IPS-18c (cell line): Measurements from ENCODE around the gene NACAD.
A peak's percentile ranks its signal among the peaks of the same experiment; 100 is the strongest.
"Not testable (repeated sequence)": the region's sequence is repeated elsewhere in the genome, so short reads cannot be mapped to it uniquely, and the experiment has no call there.

Experiments used
- H3K4me3 ChIP-seq: 2 replicates; pipeline ENCODE4 v1.7.0; 2013; ENCODE audit warnings: low read depth, mild to moderate bottlenecking, low read length, moderate library complexity; ENCODE audit not compliant: insufficient read depth
- H3K9me3 ChIP-seq: one replicate; pipeline ENCODE4 v1.6.1; 2013; ENCODE audit warnings: mild to moderate bottlenecking, low read length, moderate library complexity; ENCODE audit not compliant: control insufficient read depth, insufficient read depth

NACAD gene

GRCh38 chr7:45118889-45119331, 30.1 kb upstream of the NACAD start:
- Histone ChIP-seq H3K9me3 (no peaks in the 10 kb centered on the region), H3K4me3 (no peak overlapping the region)

- Histone ChIP-seq H3K9me3 (no peaks in the 10 kb centered on the region), H3K4me3 (no peak overlapping the region)
These were observed 29.5 kb upstream of the NACAD start for GRCh38 chr7:45118292-45118691.

DNA sequence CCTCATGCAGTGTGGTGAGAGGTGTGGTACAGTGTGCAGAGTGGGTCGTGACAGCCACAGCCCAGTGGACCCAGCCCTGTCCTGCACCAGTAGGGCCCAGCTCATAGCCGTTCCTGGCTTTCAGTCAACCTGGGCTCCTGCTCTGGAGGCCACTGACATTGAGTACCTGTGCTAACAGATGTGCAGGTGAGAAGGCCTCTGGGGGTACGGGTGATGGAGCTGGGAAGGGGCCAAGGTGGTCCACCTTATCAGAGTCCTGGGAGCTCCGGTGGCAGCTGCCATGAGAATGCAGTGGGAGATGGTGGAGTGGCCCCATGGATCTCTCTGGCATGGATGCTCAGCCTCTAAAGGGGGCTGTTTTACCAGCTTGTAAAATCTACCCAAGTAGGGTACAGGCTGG, 28.8 kb upstream of the NACAD start:
- Histone ChIP-seq H3K9me3 (no peaks in the 10 kb centered on the region), H3K4me3 (no peak overlapping the region)

DNA sequence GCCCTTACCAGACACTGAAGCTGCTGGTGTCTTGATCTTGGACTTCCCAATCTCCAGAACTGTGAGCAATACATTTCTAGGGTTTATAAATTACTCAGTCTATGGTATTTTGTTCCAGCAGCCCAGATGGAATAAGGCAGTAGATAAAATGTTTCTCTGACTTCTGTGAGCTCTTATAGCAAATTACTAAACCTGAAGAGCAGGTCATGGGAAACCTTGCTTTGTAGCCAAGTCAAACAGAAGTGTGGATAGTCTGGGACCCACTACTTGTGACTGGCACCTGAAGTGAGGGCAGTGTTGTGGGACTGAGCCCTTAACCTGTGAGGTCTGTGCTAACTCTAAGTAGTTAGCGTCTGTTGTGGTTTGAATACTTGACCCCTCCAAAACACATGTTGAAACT, 27.3 kb upstream of the NACAD start:
- Histone ChIP-seq H3K9me3 (no peaks in the 10 kb centered on the region), H3K4me3 (no peak overlapping the region)

- Histone ChIP-seq H3K9me3 (no peaks in the 10 kb centered on the region), H3K4me3 (no peak overlapping the region)
These were observed 26.2 kb upstream of the NACAD start for GRCh38 chr7:45114926-45115325.

DNA sequence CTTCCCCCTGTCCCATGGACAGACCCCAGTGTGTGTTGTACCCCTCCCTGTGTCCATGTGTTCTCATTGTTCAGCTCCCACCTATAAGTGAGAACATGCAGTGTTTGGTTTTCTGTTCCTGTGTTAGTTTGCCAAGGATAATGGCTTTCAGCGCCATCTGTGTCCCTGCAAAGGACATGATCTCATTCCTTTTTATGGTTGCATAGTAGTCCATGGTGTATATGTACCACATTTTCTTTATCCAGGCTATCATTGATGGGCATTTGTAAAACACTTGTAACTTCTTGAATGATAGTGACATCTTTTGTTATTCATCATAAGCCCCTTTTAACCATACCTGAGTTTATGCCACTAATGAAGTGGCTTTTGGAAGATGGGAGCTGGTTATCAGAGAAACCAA, 25.5 kb upstream of the NACAD start:
- H3K9me3 ChIP-seq, H3K4me3 ChIP-seq: not testable (repeated sequence)

- H3K4me3 ChIP-seq = no peak overlapping the region
- no peaks in the 10 kb centered on the region for H3K9me3 ChIP-seq
These were observed 23.9 kb upstream of the NACAD start for GRCh38 chr7:45112648-45113047.

DNA sequence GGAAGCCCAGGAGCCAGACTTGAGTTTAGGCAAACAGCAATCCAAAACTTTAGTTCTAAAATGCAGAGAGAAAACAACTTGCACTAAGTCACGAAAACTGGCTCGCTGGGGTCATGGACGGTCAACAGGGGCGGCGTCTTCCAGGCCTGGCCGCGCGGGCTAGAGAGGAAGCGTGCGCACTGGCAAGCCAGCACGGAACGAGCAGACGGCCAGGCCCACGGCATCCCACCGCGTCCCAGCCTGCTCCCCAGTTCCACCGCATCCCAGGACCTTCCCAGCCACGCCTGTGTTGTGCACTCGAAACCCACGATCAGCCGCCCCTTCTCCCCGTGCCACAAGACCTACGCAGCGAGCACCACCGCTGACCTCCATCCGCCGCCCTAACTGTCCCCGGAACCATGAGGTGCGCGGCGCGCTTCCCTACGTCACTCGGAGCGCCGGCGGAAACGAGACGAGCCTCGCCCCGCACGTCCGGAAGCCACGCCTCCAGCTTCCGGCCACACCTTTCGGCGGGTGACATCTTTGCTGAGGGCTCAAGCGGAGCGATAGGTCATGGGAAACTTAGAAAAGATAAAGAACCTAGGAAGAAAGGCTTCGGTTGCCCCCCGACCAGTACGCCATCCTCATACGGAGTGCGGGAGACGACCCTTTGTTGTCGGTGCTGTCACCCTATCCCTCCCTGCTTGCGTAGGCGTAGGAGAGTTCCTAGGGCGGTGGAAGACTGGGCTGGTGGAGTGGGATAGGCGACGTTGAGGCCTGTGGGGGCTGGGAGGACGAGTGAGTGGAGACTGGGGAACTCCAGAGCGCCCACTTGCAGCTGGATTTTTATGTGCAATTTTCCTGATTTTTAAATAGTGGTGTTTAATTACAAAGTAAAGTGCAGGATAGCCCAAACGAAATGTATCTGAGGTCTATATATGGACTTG, 22.8 kb upstream of the NACAD start, which contains the start of gene TBRG4:
Gene TBRG4 (minus strand): TSS at position 400 of the 926 bp plus-strand sequence. CDS start 2,460 bp downstream, outside the sequence.
- H3K4me3 ChIP-seq = peak within 1 kb of the TSS; percentile 97
- H3K9me3 ChIP-seq = no peaks in the 10 kb centered on the region

- H3K9me3 ChIP-seq = no peaks in the 10 kb centered on the region
- no peak overlapping the region for H3K4me3 ChIP-seq
These were observed 20.1 kb upstream of the NACAD start for GRCh38 chr7:45108863-45109262.

- H3K4me3 ChIP-seq = no peak overlapping the region
- H3K9me3 ChIP-seq = no peaks in the 10 kb centered on the region
These were observed 18.6 kb upstream of the NACAD start for GRCh38 chr7:45107356-45107755.

GRCh38 chr7:45106820-45107219, 18.1 kb upstream of the NACAD start:
- H3K4me3 ChIP-seq = no peak overlapping the region
- H3K9me3 ChIP-seq = no peaks in the 10 kb centered on the region

DNA sequence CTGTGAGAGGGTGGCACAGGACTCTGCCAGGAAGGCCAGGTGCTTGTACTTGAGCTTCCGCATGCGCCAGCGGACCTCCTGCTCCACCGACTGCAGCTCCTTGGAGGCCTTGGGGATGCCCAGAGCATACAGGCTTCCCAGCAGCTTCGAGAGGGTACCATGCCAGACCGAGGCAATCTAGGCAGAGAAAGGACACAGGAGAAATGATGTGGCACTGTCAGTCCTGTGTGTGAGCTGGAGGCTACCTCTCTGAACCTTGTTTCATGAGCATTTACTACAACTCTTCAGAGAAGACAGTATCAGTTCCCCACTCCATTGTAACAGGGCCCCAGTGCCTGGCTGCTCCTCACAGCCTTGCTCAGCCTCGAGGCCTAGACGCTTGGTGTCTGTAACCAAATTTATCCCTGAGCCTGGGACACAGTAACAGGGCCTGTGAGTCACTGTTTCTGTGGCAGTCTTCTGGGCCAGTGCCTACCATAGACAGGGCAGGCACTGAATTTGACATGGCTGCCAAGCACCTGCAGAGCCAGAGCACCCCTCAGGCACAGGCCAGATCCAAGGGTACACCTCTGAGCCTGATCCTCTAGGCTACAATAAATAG, 16.9 kb upstream of the NACAD start:
- Histone ChIP-seq H3K9me3 (no peaks in the 10 kb centered on the region), H3K4me3 (no peak overlapping the region)

DNA sequence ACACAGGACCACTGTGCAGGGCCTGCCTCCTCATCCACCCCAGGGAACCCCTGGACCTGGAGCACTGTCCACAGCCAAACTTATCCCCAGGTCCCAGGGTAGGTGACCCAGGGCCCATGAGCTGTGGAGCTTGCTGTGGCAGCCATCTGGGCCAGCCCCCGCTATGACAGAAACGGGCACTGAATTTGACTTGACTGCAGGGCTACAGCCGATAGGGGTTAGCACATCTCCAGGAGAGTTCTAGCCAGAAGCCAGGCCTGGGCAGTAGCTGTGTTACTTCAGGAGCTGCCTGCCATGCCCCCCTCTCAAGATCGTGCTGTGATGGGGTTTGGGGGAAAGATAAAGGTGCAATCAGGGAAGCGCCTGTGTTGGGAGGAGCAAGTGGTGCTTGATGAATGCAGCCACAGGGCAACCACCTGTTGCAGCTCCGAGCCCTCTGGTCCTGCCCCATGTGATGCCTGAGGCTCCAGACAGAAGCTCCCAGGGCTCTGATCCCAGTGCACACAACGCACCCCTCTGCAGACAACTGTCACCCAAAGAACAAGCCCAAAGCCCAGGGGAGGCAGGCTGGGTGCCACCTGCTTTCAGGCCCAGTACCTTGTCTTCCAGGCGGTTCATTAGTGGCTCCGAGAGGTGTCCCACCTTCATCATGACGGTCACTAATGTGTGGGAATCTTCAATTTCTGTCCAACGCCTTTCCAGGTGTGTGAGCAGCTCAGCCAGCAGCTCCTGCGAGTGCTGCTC, 16.2 kb upstream of the NACAD start:
- no peaks in the 10 kb centered on the region for H3K9me3 ChIP-seq
- H3K4me3 ChIP-seq = no peak overlapping the region

- Histone ChIP-seq H3K9me3 (no peaks in the 10 kb centered on the region), H3K4me3 (no peak overlapping the region)
These were observed 15.4 kb upstream of the NACAD start for GRCh38 chr7:45103958-45104843.

GRCh38 chr7:45102785-45103712, 14.3 kb upstream of the NACAD start:
- no peaks in the 10 kb centered on the region for H3K9me3 ChIP-seq
- no peak overlapping the region for H3K4me3 ChIP-seq

- Histone ChIP-seq H3K4me3 (no peak overlapping the region), H3K9me3 (no peaks in the 10 kb centered on the region)
These were observed 13.0 kb upstream of the NACAD start for GRCh38 chr7:45101748-45102147.
